OCI-LY3 (cell line): Measurements from ENCODE around the gene TXK.
"Not testable (repeated sequence)": the region's sequence is repeated elsewhere in the genome, so short reads cannot be mapped to it uniquely, and the experiment has no call there.

Experiments
- H2AFZ ChIP-seq: fragments of 200-600, 300-600 bp; shearing (Covaris generic); 2 replicates; pipeline ENCODE4 v1.6.0; 2014; ENCODE audit warnings: antibody characterized with exemption, low read depth, low read length
- H3K27ac ChIP-seq: fragments of 200-600, 300-600 bp; sonication (generic); 2 replicates; pipeline ENCODE4 v1.5.1; 2014; ENCODE audit warnings: mild to moderate bottlenecking, low read length, moderate library complexity, mixed read lengths
- H3K27me3 ChIP-seq: fragments of 200-600, 300-600 bp; sonication (generic); 2 replicates; pipeline ENCODE4 v1.6.1; 2014; ENCODE audit warnings: low read depth, low read length, mixed read lengths
- H3K36me3 ChIP-seq: fragments of 200-600, 300-600 bp; sonication (generic); replicated peaks from 2 replicates; pipeline ENCODE3; 2014; ENCODE audit warnings: low read depth, low read length, mixed read lengths
- H3K4me1 ChIP-seq: fragments of 300-600, 200-600 bp; sonication (generic); 2 replicates; pipeline ENCODE4 v1.6.1; 2014; ENCODE audit warnings: low read length, mixed read lengths
- H3K4me2 ChIP-seq: fragments of 200-600, 300-600 bp; sonication (generic); 2 replicates; pipeline ENCODE4 v1.6.1; 2014; ENCODE audit warnings: low read length, mixed read lengths
- H3K4me3 ChIP-seq: fragments of 300-600, 200-600 bp; sonication (generic); 2 replicates; pipeline ENCODE4 v1.5.1; 2014; ENCODE audit warnings: antibody characterized with exemption, mild to moderate bottlenecking, low read length, moderate library complexity
- H3K79me2 ChIP-seq: fragments of 300-600, 200-600 bp; shearing (Covaris generic); 2 replicates; pipeline ENCODE4 v1.6.1; 2014; ENCODE audit warnings: mild to moderate bottlenecking, low read length, mixed read lengths
- H3K9ac ChIP-seq: fragments of 300-600, 200-600 bp; shearing (Covaris generic); 2 replicates; pipeline ENCODE4 v1.6.0; 2014; ENCODE audit warnings: mild to moderate bottlenecking, low read length, moderate library complexity
- H3K9me3 ChIP-seq: fragments of 200-600, 300-600 bp; shearing (Covaris generic); 2 replicates; pipeline ENCODE4 v1.6.1; 2014; ENCODE audit warnings: low read length, mixed read lengths; ENCODE audit not compliant: insufficient read depth
- H4K20me1 ChIP-seq: fragments of 200-600, 300-600 bp; sonication (generic); 2 replicates; pipeline ENCODE4 v1.6.1; 2016; ENCODE audit warnings: low read length, mixed read lengths; ENCODE audit not compliant: insufficient read depth
- CTCF ChIP-seq: fragments of 200-600, 300-600 bp; sonication (generic); IDR thresholded peaks from 2 replicates; pipeline ENCODE4 v1.5.1; 2014; ENCODE audit warnings: antibody characterized with exemption, low read length, low read depth
- EZH2phosphoT487 ChIP-seq: fragments of 200-600 bp; shearing (Covaris generic); IDR thresholded peaks from 2 replicates; pipeline ENCODE4 v1.6.1; 2018; ENCODE audit warnings: antibody characterized with exemption, mixed run types, low read depth

The TXK gene

DNA sequence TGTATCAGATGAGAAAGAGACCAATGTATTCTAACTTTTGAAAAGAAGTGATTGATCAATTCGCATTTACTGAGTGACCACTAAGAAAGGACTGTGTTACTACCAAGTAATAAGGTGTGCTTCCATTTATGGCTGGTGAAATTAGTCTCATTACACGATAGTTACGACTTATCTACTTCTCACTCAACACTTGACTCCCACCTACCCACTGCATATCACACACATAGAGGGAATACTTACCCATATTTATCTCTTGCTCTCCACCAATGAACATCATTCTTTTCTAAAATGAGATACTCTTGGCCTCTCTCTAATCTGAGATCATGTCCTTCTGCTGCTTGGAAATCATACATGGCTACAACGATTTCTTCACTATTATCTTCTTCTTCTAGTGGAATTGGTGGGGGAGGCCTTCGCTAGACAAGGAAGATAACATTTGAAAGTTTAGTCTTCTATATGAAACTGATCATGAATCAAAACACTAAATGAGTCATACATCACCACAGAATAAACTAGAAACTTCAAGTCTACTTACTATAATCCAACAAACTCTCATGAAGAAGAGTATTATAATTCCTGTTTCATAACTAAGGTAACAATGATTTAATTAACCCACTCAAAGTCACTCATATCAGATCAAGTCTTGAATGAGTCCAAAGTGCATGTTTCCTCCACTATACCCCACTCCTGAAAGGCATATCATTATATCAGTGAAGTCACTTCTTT, 33.7 kb upstream of the TXK start:
- Histone ChIP-seq H3K9me3 (peaks cover 11% of the 10 kb centered on the region; the same call in 1 of the 2 replicates), H4K20me1 (no peaks in the 10 kb centered on the region), H3K36me3 (peaks cover 41% of the 10 kb centered on the region), H3K4me1 (peaks cover 44% of the 10 kb centered on the region), H2AFZ (no peak overlapping the region), H3K9ac (no peak overlapping the region), H3K4me3 (no peak overlapping the region), H3K4me2 (0 out of 2 replicates have a peak overlapping the region, but pooled peaks have one; percentile 9), H3K27ac (no peak overlapping the region), H3K79me2 (no peaks in the 10 kb centered on the region), H3K27me3 (no peaks in the 10 kb centered on the region)
- TF ChIP-seq EZH2phosphoT487 (no peak), CTCF (no peak)

- H3K27ac ChIP-seq, H3K27me3 ChIP-seq, H3K79me2 ChIP-seq, H2AFZ ChIP-seq, H4K20me1 ChIP-seq, H3K9ac ChIP-seq, H3K4me2 ChIP-seq, H3K4me3 ChIP-seq: not testable (repeated sequence)
- Histone ChIP-seq H3K9me3 (peaks cover 11% of the 10 kb centered on the region; the same call in 1 of the 2 replicates), H3K36me3 (peaks cover 44% of the 10 kb centered on the region), H3K4me1 (peaks cover 30% of the 10 kb centered on the region)
These were observed 30.5 kb upstream of the TXK start for GRCh38 chr4:48164561-48164960.

GRCh38 chr4:48163746-48164145, 29.7 kb upstream of the TXK start:
- TF ChIP-seq EZH2phosphoT487: no peak
- TF ChIP-seq CTCF: no peak
- peaks cover 7% of the 10 kb centered on the region; the same call in 1 of the 2 replicates for H3K9me3 ChIP-seq
- H3K4me3 ChIP-seq: no peak overlapping the region
- H3K9ac ChIP-seq: no peak overlapping the region
- no peaks in the 10 kb centered on the region for H3K79me2 ChIP-seq
- H3K36me3 ChIP-seq: peaks cover 39% of the 10 kb centered on the region
- H3K27ac ChIP-seq: no peak overlapping the region
- H2AFZ ChIP-seq: no peak overlapping the region
- peaks cover 22% of the 10 kb centered on the region for H3K4me1 ChIP-seq
- no peaks in the 10 kb centered on the region for H3K27me3 ChIP-seq
- no peak overlapping the region for H3K4me2 ChIP-seq
- no peaks in the 10 kb centered on the region for H4K20me1 ChIP-seq

GRCh38 chr4:48162162-48162561, 28.1 kb upstream of the TXK start:
- Histone ChIP-seq H3K4me2 (no peak overlapping the region), H3K9me3 (no peaks in the 10 kb centered on the region), H2AFZ (no peak overlapping the region)

More at GRCh38 chr4:48162162-48162561, 28.1 kb upstream of the TXK start:
- Histone ChIP-seq H3K27me3 (no peaks in the 10 kb centered on the region), H4K20me1 (no peaks in the 10 kb centered on the region), H3K9ac (no peak overlapping the region), H3K4me1 (peaks cover 9% of the 10 kb centered on the region), H3K27ac (no peak overlapping the region), H3K36me3 (peaks cover 31% of the 10 kb centered on the region), H3K4me3 (no peak overlapping the region), H3K79me2 (no peaks in the 10 kb centered on the region)
- TF ChIP-seq CTCF: no peak
- no peak for TF ChIP-seq EZH2phosphoT487
